HepG2 (cell line): ENCODE results near the gene MTA3. TPM values are rescaled to one million over a fixed set of nuclear protein-coding genes. Genes with fewer than 3 reads are reported as not detected.

Experiments used
- HDAC6 ChIP-seq: fragments of 200-600 bp; sonication (generic); IDR thresholded peaks from 2 replicates; pipeline ENCODE4 v1.7.0; 2017; ENCODE audit warnings: mild to moderate bottlenecking, antibody characterized with exemption, low read length, low read depth
- MAFK ChIP-seq, 2 experiments: IDR thresholded peaks in 1 of 2; conservative IDR thresholded peaks in 1 of 2; 2 replicates each; pipeline ENCODE4 v1.6.1; 2011; ENCODE audit warnings: improper control_type of control experiment in 2 of 2, low read length in 2 of 2
- MBNL3 ChIP-seq: fragments of 250-450 bp; sonication (Bioruptor Pico); conservative IDR thresholded peaks from 2 replicates; pipeline ENCODE4 v1.8.0; 2022; ENCODE audit warnings: mild to moderate bottlenecking, inconsistent platforms
- PRMT3 ChIP-seq: sonication (generic); formaldehyde crosslinking; IDR thresholded peaks from 2 replicates; pipeline ENCODE4 v1.8.1; 2022; ENCODE audit warnings: low read depth, mild to moderate bottlenecking, moderate library complexity, missing genetic modification reagents, borderline replicate concordance
- RFXANK ChIP-seq: IDR thresholded peaks from 2 replicates; pipeline ENCODE4 v1.6.1; 2016
- ZFP82 ChIP-seq: sonication (generic); formaldehyde crosslinking; IDR thresholded peaks from 2 replicates; pipeline ENCODE4 v1.5.1; 2020; ENCODE audit warnings: mild to moderate bottlenecking, missing genetic modification reagents, borderline replicate concordance
- ZNF143 ChIP-seq: sonication (generic); formaldehyde crosslinking; IDR thresholded peaks from 2 replicates; pipeline ENCODE4 v1.4.0; 2020; ENCODE audit warnings: missing genetic modification reagents
- ZNF383 ChIP-seq: sonication (generic); formaldehyde crosslinking; IDR thresholded peaks from 2 replicates; pipeline ENCODE4 v1.4.0; 2020; ENCODE audit warnings: missing genetic modification reagents, mild to moderate bottlenecking, borderline replicate concordance
- ZNF570 ChIP-seq: sonication (generic); formaldehyde crosslinking; IDR thresholded peaks from 2 replicates; pipeline ENCODE4 v1.4.0; 2020; ENCODE audit warnings: mild to moderate bottlenecking, missing genetic modification reagents, borderline replicate concordance
- polyA plus RNA-seq, 8 experiments: library from polyadenylated mRNA; depleted of rRNA in 3 of 8; stranded (reverse) in 7 of 8; unstranded in 1 of 8; fragments of >200 nt; fragmentation: Illumina TruSeq in 4 of 8; extraction: Trizol in 4 of 8; gene quantifications; 2 replicates each; pipeline versions ENCODE4 v1.2.1 to v1.2.3, GENCODE V29; 2011 to 2016; ENCODE audit warnings: low read depth in 4 of 8, missing spikeins in 1 of 8, mixed read lengths in 1 of 8; ENCODE audit not compliant: insufficient read depth in 1 of 8
- total RNA-seq, 5 experiments: library from RNA; depleted of rRNA; stranded (reverse); fragments of >200 nt; fragmentation: Illumina TruSeq; extraction: Trizol; gene quantifications; 2 replicates each; pipeline ENCODE4 v1.2.3, GENCODE V29; 2016; ENCODE audit warnings: low read depth in 1 of 5
- TF ChIP-seq, protein P1 (sequence below): sonication (generic); formaldehyde crosslinking; IDR thresholded peaks from 2 replicates; pipeline ENCODE4 v1.8.0; 2022; ENCODE audit warnings: missing genetic modification reagents, mild to moderate bottlenecking, moderate library complexity, borderline replicate concordance
- TF ChIP-seq, protein P2 (sequence below): sonication (generic); formaldehyde crosslinking; conservative IDR thresholded peaks from 2 replicates; pipeline ENCODE4 v1.4.0; 2020; ENCODE audit warnings: missing genetic modification reagents
- TF ChIP-seq, protein P3 (sequence below): sonication (generic); formaldehyde crosslinking; IDR thresholded peaks from 2 replicates; pipeline ENCODE4 v1.9.0; 2021; ENCODE audit warnings: missing genetic modification reagents, borderline replicate concordance
- TF ChIP-seq, protein P4 (sequence below): sonication (generic); formaldehyde crosslinking; IDR thresholded peaks from 2 replicates; pipeline ENCODE4 v1.4.0; 2020; ENCODE audit warnings: missing genetic modification reagents, borderline replicate concordance

MTA3 gene
- total and polyA plus RNA-seq, 2 of the 13 experiments (the other 11 are each of a cell fraction or from before 2014, with no cell fraction given), result 48.8 to 77.8 TPM

- TF ChIP-seq, protein P1, sequence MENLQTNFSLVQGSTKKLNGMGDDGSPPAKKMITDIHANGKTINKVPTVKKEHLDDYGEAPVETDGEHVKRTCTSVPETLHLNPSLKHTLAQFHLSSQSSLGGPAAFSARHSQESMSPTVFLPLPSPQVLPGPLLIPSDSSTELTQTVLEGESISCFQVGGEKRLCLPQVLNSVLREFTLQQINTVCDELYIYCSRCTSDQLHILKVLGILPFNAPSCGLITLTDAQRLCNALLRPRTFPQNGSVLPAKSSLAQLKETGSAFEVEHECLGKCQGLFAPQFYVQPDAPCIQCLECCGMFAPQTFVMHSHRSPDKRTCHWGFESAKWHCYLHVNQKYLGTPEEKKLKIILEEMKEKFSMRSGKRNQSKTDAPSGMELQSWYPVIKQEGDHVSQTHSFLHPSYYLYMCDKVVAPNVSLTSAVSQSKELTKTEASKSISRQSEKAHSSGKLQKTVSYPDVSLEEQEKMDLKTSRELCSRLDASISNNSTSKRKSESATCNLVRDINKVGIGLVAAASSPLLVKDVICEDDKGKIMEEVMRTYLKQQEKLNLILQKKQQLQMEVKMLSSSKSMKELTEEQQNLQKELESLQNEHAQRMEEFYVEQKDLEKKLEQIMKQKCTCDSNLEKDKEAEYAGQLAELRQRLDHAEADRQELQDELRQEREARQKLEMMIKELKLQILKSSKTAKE (CRISPR knock-in tag), result no peak
- TF ChIP-seq RFXANK (CRISPR knock-in tag), result no peak
- no peak for TF ChIP-seq MBNL3
- TF ChIP-seq PRMT3 (CRISPR knock-in tag), result no peak
- 0 out of 4 replicates have a peak, but pooled peaks of 1 of the 2 experiments have one; percentile 26 for TF ChIP-seq MAFK (conservative IDR thresholded peaks at IDR 0.05 in 1 of 2, IDR thresholded peaks at IDR 0.05 in 1 of 2; ENCODE audit: low read length in 2 of 2)
- no peak for TF ChIP-seq HDAC6
- no peak for TF ChIP-seq ZFP82 (CRISPR knock-in tag)
- TF ChIP-seq, protein P2, sequence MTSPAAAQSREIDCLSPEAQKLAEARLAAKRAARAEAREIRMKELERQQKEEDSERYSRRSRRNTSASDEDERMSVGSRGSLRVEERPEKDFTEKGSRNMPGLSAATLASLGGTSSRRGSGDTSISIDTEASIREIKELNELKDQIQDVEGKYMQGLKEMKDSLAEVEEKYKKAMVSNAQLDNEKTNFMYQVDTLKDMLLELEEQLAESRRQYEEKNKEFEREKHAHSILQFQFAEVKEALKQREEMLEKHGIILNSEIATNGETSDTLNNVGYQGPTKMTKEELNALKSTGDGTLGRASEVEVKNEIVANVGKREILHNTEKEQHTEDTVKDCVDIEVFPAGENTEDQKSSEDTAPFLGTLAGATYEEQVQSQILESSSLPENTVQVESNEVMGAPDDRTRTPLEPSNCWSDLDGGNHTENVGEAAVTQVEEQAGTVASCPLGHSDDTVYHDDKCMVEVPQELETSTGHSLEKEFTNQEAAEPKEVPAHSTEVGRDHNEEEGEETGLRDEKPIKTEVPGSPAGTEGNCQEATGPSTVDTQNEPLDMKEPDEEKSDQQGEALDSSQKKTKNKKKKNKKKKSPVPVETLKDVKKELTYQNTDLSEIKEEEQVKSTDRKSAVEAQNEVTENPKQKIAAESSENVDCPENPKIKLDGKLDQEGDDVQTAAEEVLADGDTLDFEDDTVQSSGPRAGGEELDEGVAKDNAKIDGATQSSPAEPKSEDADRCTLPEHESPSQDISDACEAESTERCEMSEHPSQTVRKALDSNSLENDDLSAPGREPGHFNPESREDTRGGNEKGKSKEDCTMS (CRISPR knock-in tag), result no peak
- no peak for TF ChIP-seq ZNF570
- TF ChIP-seq, protein P3, sequence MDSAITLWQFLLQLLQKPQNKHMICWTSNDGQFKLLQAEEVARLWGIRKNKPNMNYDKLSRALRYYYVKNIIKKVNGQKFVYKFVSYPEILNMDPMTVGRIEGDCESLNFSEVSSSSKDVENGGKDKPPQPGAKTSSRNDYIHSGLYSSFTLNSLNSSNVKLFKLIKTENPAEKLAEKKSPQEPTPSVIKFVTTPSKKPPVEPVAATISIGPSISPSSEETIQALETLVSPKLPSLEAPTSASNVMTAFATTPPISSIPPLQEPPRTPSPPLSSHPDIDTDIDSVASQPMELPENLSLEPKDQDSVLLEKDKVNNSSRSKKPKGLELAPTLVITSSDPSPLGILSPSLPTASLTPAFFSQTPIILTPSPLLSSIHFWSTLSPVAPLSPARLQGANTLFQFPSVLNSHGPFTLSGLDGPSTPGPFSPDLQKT (CRISPR knock-in tag), result no peak
- no peak for TF ChIP-seq ZNF143 (CRISPR knock-in tag)
- TF ChIP-seq ZNF383 (CRISPR knock-in tag), result no peak
- TF ChIP-seq, protein P4, sequence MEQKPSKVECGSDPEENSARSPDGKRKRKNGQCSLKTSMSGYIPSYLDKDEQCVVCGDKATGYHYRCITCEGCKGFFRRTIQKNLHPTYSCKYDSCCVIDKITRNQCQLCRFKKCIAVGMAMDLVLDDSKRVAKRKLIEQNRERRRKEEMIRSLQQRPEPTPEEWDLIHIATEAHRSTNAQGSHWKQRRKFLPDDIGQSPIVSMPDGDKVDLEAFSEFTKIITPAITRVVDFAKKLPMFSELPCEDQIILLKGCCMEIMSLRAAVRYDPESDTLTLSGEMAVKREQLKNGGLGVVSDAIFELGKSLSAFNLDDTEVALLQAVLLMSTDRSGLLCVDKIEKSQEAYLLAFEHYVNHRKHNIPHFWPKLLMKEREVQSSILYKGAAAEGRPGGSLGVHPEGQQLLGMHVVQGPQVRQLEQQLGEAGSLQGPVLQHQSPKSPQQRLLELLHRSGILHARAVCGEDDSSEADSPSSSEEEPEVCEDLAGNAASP (CRISPR knock-in tag), result no peak
- TF ChIP-seq, all 625 proteins: peak for 3
Measured at GRCh38 chr2:42693688-42694479, 125.5 kb downstream of the MTA3 start (continued).
